GM18519 (cell line): ENCODE results near the gene PPP1R9B.

Experiments
- ATAC-seq: cut with Tn5 transposase; IDR thresholded peaks from one replicate; pipeline ENCODE4 v1.9.1; 2021; ENCODE audit warnings: mild to moderate bottlenecking, moderate library complexity; ENCODE audit not compliant: unreplicated experiment, low FRiP score

Gene PPP1R9B

DNA sequence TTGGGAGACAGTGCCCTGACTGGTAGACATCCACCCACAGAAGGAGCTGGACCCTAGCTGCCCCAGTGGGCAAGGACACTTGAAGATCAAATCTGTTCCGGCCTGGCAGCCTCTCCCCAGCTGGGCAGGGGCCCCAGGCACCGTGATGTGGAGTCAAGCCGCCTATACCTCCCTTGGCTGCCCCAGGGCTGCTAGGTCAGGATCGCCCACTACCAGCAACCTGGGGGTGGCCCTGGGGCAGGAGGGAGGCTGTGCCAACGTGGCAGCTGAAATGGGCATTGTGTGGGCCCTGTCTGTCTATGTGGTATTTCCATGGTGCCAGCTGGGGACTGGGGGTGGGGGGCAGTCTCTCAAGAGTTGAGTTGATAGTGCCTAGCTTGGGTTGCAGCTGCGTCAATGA, 54.4 kb downstream of the PPP1R9B start:
- ATAC-seq: no peak

DNA sequence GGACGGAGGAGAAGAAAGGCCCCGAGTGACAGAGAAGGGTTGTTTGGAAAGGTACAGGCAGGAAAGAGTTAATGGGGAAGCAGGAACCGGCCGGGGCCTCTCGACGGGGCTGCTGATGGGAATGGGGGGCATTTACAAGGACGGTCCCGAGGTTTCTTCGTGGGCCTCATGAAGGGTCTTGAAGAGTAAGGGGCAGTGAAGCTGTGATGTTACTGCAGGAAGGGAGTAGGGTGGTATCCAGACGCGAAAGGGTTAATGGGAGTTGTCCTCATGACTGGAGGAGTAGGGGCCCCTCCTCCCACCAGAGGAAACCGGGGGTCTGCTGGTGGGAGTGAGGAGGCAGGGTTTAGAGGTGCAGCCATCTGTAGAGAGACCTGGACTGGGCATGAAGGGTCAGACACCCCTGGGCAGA, 54.8 kb downstream of the PPP1R9B start:
- no peak for ATAC-seq

DNA sequence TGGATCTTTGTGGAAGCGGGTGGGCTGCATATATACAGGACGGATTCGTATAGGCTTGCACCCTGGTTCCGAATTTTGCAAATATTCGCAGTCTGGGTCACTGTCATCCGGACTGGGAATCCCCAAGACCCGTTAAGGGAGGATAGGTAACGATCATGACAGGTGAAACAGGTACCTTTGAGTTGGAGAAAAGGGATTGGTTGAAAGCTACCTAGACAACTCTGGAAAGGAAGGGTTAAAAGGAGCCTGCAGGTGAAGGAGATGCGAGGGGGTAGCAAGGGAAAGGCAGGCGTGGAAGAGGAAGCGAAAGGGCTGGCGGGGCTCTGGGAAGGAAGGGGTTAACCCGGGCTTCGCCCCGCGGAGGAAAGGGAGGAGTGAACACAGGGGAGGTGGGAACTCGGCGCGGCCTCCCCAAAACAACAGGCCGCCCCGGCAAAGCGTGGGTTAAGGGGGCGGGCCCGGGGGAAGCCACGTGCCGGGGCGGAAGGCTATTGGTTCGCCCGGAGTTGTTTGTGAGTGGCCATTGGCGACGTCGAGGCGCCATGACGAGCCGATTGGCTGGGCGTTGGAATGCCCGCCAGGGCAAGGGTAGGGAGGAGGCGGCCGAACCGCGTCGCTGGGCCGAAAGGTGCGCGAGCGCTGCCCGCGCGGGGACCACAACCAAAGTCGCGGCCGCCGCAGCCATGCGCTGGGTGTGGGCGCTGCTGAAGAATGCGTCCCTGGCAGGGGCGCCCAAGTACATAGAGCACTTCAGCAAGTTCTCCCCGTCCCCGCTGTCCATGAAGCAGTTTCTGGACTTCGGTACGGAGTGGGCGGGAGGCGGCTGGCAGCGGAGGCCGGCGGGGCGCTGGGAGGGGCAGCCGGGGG, 55.5 kb downstream of the PPP1R9B start, which contains the start of gene PDK2:
Gene PDK2, plus strand, starts transcription at position 599 of the 867 bp plus-strand sequence. Its CDS starts 85 bp downstream, at position 684.
- ATAC-seq: peak; percentile 65

DNA sequence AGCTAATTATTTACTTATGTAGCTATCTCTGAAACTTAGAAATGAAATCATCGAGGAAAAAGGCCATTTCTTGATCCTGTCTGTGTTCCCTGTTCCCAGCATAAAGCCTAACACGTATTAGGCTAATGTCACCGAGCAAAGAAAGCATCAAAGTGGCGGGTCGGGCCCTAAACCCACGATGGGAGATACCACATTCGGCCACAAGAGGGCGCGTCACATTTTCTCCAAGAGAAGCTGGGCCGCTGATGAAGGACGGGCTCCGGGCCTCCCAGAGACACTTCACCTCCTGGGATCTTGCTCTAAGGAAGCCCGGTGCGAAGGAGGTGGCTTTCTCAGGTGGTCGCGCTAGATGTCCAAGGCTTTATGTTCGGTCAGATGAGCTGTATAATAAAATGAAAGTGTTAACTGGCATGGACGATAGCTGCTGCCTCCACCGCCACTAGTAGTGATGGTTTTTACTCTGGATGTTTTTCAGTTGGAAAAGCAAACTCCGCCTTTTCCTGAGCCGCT, 56.2 kb downstream of the PPP1R9B start:
- no peak for ATAC-seq

DNA sequence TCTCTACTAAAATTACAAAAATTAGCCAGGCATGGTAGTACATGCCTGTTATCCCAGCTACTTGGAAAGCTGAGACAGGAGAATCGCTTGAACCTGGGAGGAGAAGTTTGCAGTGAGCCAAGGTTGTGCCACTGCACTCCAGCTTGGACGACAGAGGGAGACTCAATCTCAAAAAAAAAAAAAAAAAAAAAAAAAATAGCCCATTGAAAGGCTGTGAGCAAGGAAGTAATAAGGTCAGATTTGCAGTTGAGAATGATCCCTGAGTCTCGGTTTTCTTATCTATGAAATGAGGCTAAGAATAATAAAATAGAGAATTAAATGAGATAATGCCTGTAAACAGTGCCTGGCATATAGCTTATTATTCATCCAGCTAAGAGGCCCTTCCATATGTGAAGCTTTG, 56.7 kb downstream of the PPP1R9B start:
- ATAC-seq: no peak

DNA sequence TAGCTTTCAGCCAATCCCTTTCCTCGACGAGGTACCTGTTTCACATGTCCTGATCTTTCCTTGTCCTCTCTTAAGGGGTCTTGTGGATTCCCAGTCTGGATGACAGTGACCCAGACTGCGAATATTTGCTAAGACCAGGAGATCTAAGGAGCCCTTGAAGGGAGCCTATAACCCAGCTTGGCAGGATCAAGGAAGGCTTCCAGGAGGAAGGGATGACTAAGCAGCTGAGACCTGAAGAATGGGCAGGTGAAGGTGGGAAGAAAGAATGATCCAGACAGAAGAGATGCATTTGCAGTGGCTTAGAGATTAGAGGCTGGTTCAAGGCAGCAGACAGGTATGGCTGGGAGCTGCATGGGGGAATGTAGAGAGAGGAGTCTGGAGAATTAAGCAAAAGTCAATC, 57.2 kb downstream of the PPP1R9B start:
- no peak for ATAC-seq

DNA sequence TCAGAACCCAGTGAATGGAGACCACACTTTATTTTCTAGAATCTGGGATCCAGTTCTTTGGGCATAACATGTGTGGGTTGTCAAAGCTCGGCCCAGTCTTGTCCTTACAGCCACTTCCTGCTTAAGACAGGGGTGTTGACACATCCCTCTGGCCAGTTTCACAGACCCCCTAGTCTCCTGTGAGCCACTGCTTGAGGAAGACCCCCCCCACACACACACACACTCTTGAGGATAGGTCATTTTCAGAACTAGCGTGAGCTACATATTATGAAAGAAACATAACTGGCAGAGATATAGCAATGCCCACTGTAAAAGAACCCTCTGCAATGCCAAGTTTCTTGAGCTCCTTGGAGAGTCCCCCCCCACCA, 58.6 kb downstream of the PPP1R9B start:
- ATAC-seq: no peak

DNA sequence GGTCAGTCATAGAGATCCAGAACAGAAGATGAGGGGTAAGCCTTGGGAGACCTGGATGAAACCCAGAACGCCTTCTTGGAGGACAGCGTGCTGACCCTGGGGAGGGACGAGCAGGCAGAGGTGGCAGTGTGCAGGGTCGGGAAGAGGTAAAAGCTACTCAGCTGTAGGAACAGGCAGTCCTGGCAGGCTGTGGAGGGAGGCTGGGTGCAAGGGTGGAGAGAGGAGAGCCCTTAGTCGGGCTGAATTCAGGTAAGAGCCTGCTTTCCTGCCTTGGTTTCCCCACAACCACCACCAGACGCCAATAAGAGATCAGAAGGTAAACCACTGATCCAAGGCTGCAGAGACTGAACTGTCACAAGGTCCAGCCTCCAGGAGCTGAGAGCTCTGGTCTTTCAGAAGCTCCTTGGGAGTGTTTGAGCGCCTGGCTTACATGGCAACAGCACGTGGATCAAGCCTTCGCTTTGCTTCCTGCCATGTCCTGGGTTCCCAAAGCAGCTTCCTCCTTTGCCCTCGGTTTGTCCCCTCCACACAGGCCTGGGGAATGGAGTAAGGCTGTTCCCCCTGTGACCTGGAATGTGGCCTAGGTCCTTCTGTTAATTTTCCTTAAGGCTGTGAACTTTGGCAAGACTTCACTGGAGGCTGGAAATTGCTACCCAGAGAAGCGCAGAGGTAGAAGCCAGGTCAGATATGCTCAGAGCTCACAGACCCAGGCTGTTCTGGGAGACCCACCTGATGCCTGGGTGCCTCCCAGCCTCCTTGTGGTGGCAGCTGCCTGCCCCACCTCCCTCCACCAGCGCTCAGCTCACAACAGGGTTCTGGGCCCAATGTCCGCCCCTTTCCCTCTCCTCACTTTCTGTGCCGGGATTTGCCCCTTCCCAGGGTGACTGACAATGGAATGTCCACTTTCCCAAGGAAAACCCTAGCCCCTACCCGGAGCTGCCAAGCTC, 59.2 kb downstream of the PPP1R9B start:
- ATAC-seq: no peak

DNA sequence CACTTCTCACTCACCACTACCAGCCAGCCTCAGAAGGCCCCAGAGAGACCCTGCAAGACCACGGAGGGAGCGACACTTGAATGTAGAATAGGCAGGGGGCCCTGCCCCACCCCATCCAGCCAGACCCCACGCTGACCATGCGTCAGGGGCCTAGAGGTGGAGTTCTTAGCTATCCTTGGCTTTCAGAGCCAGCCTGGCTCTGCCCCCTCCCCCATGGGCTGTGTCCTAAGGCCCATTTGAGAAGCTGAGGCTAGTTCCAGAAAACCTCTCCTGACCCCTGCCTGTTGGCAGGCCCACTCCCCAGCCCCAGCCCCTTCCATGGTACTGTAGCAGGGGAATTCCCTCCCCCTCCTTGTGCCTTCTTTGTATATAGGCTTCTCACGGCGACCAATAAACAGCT, 60.4 kb downstream of the PPP1R9B start:
- no peak for ATAC-seq

DNA sequence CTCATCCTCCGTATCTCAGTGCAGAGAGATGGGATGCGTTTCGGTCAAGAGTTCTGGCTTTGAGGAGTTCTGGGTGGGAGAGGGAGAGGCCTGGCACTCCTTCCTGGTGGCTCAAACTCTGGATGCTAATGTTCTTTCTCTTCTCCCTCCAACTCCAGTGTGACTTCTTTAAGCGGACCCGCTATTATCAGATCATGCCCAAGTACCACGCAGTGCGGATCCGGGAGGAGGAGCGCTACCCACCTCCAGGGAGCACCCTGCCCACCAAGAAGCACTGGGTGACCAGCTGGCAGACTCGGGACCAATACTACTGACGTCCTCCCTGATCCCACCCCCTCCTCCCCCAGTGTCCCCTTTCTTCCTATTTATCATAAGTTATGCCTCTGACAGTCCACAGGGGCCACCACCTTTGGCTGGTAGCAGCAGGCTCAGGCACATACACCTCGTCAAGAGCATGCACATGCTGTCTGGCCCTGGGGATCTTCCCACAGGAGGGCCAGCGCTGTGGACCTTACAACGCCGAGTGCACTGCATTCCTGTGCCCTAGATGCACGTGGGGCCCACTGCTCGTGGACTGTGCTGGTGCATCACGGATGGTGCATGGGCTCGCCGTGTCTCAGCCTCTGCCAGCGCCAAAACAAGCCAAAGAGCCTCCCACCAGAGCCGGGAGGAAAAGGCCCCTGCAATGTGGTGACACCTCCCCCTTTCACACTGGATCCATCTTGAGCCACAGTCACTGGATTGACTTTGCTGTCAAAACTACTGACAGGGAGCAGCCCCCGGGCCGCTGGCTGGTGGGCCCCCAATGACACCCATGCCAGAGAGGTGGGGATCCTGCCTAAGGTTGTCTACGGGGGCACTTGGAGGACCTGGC, 61.3 kb downstream of the PPP1R9B start:
- ATAC-seq: no peak

DNA sequence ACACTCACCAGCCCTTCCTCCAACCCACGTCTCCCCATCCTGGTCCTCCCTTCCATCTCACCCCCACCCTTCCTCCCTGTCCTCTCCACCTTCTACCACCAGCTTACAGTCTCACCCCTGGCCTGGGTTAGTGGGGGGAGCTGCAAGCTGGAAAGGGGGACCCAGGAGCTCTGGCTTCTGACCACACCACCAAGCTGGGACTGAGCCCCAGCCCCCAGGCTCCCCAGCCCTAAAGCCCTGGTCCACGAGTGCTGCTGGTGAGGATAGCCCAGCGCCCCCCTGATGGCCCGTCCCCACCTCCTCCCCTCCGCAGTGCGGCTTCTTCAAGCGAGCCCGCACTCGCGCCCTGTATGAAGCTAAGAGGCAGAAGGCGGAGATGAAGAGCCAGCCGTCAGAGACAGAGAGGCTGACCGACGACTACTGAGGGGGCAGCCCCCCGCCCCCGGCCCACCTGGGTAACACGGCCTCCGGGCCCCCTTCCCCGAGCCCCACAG, 62.5 kb downstream of the PPP1R9B start:
- no peak for ATAC-seq

DNA sequence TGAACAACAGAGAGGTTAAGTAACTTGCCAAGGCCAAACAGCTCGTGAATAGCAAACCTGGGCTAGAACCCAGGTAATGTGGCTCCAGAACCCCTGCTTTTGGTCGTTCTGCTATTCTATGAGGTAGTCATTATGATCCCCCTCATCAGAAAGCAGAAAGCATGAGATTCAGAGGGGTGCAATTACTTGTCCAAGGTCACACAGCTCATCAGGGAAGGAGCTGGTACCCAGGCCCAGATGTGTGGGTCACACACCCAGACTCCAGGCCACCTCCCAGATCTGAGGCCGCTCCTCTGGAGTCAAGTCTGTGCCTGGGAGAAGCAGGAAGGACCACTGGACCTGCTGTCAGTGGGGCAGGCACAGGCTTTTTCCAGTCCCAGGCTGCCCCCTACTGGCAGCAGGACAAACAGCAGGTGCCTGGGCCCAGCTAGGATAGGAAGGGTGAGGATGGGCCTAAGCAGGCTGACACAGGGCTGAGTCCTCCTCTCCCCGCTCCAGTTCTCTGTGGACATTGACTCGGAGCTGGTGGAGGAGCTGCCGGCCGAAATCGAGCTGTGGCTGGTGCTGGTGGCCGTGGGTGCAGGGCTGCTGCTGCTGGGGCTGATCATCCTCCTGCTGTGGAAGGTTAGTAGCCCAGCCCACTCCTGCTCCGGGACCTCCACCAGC, 63.1 kb downstream of the PPP1R9B start:
- ATAC-seq: no peak
